T follicular helper cell (primary cell): ENCODE measurements around the gene ERMN.
"Not testable (repeated sequence)": the region's sequence is repeated elsewhere in the genome, so short reads cannot be mapped to it uniquely, and the experiment has no call there.

Experiments used
- DNase-seq: peaks from one replicate; pipeline ENCODE4 v3.0.0-alpha.2; 2020; ENCODE audit warnings: low read depth

Gene ERMN

GRCh38 chr2:157292853-157293252, 32.8 kb downstream of the ERMN start:
- DNase-seq = no peak

GRCh38 chr2:157291018-157291417, 34.6 kb downstream of the ERMN start:
- DNase-seq = no peak

GRCh38 chr2:157290525-157290924, 35.1 kb downstream of the ERMN start:
- DNase-seq = no peak

GRCh38 chr2:157287160-157287559, 38.5 kb downstream of the ERMN start:
- DNase-seq = no peak

- DNase-seq = no peak
These were observed 42.2 kb downstream of the ERMN start for GRCh38 chr2:157283468-157283867.

GRCh38 chr2:157281316-157281715, 44.3 kb downstream of the ERMN start:
- DNase-seq = no peak

GRCh38 chr2:157279311-157279710, 46.3 kb downstream of the ERMN start:
- DNase-seq = not testable (repeated sequence)

GRCh38 chr2:157271590-157272203, 53.9 kb downstream of the ERMN start:
- DNase-seq = no peak

GRCh38 chr2:157269922-157270321, 55.7 kb downstream of the ERMN start:
- DNase-seq = no peak

GRCh38 chr2:157269060-157269459, 56.6 kb downstream of the ERMN start:
- no peak for DNase-seq
